Stimulated activated CD8-positive, alpha-beta memory T cell treated with anti-CD3 and anti-CD28 coated beads, Interleukin-2, amount 100 ng/mL, for 1 hour (primary cell): ENCODE data around the gene WDR88.
"Not testable (repeated sequence)": the region's sequence is repeated elsewhere in the genome, so short reads cannot be mapped to it uniquely, and the experiment has no call there.

Source experiments
- DNase-seq, 2 donors: peaks; one replicate each; pipeline ENCODE4 v3.0.0-alpha.2; 2020; ENCODE audit warnings: low read depth in 2 of 2

Gene WDR88

GRCh38 chr19:33196446-33197193 lies 64.7 kb downstream of the WDR88 start:
- DNase-seq: no peak

- no peak for DNase-seq
Measured at GRCh38 chr19:33197591-33198000, 65.7 kb downstream of the WDR88 start.

- DNase-seq: no peak
Measured at GRCh38 chr19:33198169-33198568, 66.3 kb downstream of the WDR88 start.

- no peak for DNase-seq
Measured at GRCh38 chr19:33199441-33200265, 67.7 kb downstream of the WDR88 start.

- no peak for DNase-seq
Measured at GRCh38 chr19:33201473-33201872, 69.6 kb downstream of the WDR88 start.

- DNase-seq: no peak
Measured at GRCh38 chr19:33201886-33202545, 70.1 kb downstream of the WDR88 start.

GRCh38 chr19:33202546-33203507 lies 70.9 kb downstream of the WDR88 start:
- no peak for DNase-seq

GRCh38 chr19:33203529-33203928 lies 71.6 kb downstream of the WDR88 start:
- DNase-seq: no peak

GRCh38 chr19:33204136-33204973 lies 72.4 kb downstream of the WDR88 start:
- no peak for DNase-seq

GRCh38 chr19:33205110-33205509 lies 73.2 kb downstream of the WDR88 start:
- DNase-seq: no peak

GRCh38 chr19:33205531-33206260 lies 73.8 kb downstream of the WDR88 start:
- DNase-seq: no peak

- no peak for DNase-seq
Measured at GRCh38 chr19:33206261-33207039, 74.5 kb downstream of the WDR88 start.

- DNase-seq: no peak
Measured at GRCh38 chr19:33207040-33207620, 75.2 kb downstream of the WDR88 start.

- no peak for DNase-seq
Measured at GRCh38 chr19:33207903-33208302, 76.0 kb downstream of the WDR88 start.

GRCh38 chr19:33208371-33208895 lies 76.5 kb downstream of the WDR88 start:
- no peak for DNase-seq

- no peak for DNase-seq
Measured at GRCh38 chr19:33208904-33209849, 77.3 kb downstream of the WDR88 start.

- not testable (repeated sequence) for DNase-seq
Measured at GRCh38 chr19:33209850-33210230, 77.9 kb downstream of the WDR88 start.
